ENCODE data around the gene SDF2. TPM values are rescaled to one million over a fixed set of nuclear protein-coding genes. Genes with fewer than 3 reads are reported as not detected.

The SDF2 gene
- total and polyA plus RNA-seq, 12 donors: 16.8 to 54.7 (median 29.9) TPM

DNA sequence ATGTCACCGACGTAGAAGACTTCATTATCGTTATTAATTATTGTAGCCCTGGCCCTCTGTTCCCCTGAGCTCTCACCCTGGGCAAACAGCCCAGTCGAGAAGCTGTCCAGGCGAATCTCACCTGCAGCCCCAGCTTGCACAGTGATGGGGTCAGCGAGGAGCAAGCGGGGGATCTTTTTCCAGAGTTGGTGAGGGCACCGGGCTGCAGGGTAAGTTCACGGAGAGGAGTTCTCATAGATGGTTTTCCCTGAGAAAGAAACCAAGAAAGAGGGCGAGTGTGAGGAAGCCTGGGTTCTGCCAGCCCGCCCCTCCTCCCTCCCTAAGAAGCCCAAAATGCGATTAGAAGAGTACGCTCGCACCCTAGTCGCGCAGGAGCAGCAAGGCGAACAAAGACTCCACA, 63.3 kb downstream of the SDF2 start:
- intact Hi-C loops (cut with DNase I): loop anchor here in 1 of 10 donors (2.0 kb wide), 1 partner anchor 22 kb away; the partner anchor contains the start of gene ALDOC
- no peak for TF ChIP-seq CTCF (IDR thresholded peaks at IDR 0.05)
- H3K36me3 ChIP-seq: peaks cover 0 to 6% (median 0%) of the 10 kb centered on the region in 9 donors
- DNase-seq: no peak
- H3K9me3 ChIP-seq: no peaks in the 10 kb centered on the region
- H3K4me1 ChIP-seq: peaks cover 0 to 22% (median 13%) of the 10 kb centered on the region in 9 donors
- no peak for ATAC-seq
- peak overlapping the region; percentile 26 to 80 (median 67) for H3K4me3 ChIP-seq
- H3K27me3 ChIP-seq: no peaks in the 10 kb centered on the region
- H3K27ac ChIP-seq: peak overlapping the region in 5 of 10 donors; percentile 84 to 96 (median 93)
- WGBS, 2 donors: 3 to 6% methylated on average over 17 of the region's 17 CpGs

Other genes starting within 250 kb of the SDF2 start
- not detected for gene SLC13A2, start 188.3 kb downstream of the SDF2 start, total RNA-seq
- not detected for gene SLC13A2, start 188.3 kb downstream of the SDF2 start, polyA plus RNA-seq
- not detected for gene FOXN1, start 155.6 kb downstream of the SDF2 start, total RNA-seq
- not detected for gene FOXN1, start 155.6 kb downstream of the SDF2 start, polyA plus RNA-seq
- 10 to 100 TPM; 10.6 to 23.4 (median 21.0) TPM for gene UNC119, start 109.3 kb downstream of the SDF2 start, total RNA-seq
- 10 to 100 TPM; 18.0 to 23.8 TPM for gene UNC119, start 109.3 kb downstream of the SDF2 start, polyA plus RNA-seq
- 10 to 100 TPM; 44.6 to 69.3 (median 49.6) TPM for gene PIGS, start 90.4 kb downstream of the SDF2 start, total RNA-seq
- gene PIGS, start 90.4 kb downstream of the SDF2 start, polyA plus RNA-seq: 10 to 100 TPM in 1 of 2 donors, 1 to 10 TPM in 1; 9.0 to 44.9 TPM
- gene ALDOC, start 85.0 kb downstream of the SDF2 start, total RNA-seq: 100 to 1,000 TPM; 196 to 416 (median 291) TPM
- 100 to 1,000 TPM; 122 to 156 TPM for gene ALDOC, start 85.0 kb downstream of the SDF2 start, polyA plus RNA-seq
- gene SPAG5, start 62.9 kb downstream of the SDF2 start, total RNA-seq: 1 to 10 TPM in 7 of 10 donors, under 1 TPM in 3; 0.55 to 6.5 (median 1.2) TPM
- 1 to 10 TPM in 1 of 2 donors, under 1 TPM in 1; 0.86 to 1.6 TPM for gene SPAG5, start 62.9 kb downstream of the SDF2 start, polyA plus RNA-seq
- gene RSKR, start 47.7 kb downstream of the SDF2 start, total RNA-seq: 1 to 10 TPM; 2.1 to 6.4 (median 4.1) TPM
- 1 to 10 TPM; 3.0 to 8.7 TPM for gene RSKR, start 47.7 kb downstream of the SDF2 start, polyA plus RNA-seq
- 100 to 1,000 TPM in 1 of 10 donors, 10 to 100 TPM in 9; 61.6 to 110 (median 69.0) TPM for gene BLTP2, start 16.7 kb downstream of the SDF2 start, total RNA-seq
- 10 to 100 TPM; 15.6 to 20.4 TPM for gene BLTP2, start 16.7 kb downstream of the SDF2 start, polyA plus RNA-seq
- 10 to 100 TPM; 44.1 to 54.1 (median 50.5) TPM for gene SUPT6H, start 299 bp upstream of the SDF2 start, total RNA-seq
- gene SUPT6H, start 299 bp upstream of the SDF2 start, polyA plus RNA-seq: 10 to 100 TPM; 19.3 to 34.2 TPM
- 1 to 10 TPM in 9 of 10 donors, under 1 TPM in 1; 0.76 to 2.1 (median 1.3) TPM for gene PROCA1, start 50.0 kb upstream of the SDF2 start, total RNA-seq
- 1 to 10 TPM in 1 of 2 donors, under 1 TPM in 1; 0.74 to 4.9 TPM for gene PROCA1, start 50.0 kb upstream of the SDF2 start, polyA plus RNA-seq
- 10 to 100 TPM in 7 of 10 donors, 1 to 10 TPM in 3; 7.0 to 25.0 (median 10.4) TPM for gene RAB34, start 56.0 kb upstream of the SDF2 start, total RNA-seq
- 10 to 100 TPM; 25.2 to 37.3 TPM for gene RAB34, start 56.0 kb upstream of the SDF2 start, polyA plus RNA-seq
- 100 to 1,000 TPM; 807 to 986 (median 861) TPM for gene RPL23A, start 58.1 kb upstream of the SDF2 start, total RNA-seq
- gene RPL23A, start 58.1 kb upstream of the SDF2 start, polyA plus RNA-seq: 1,000 to 10,000 TPM in 1 of 2 donors, 100 to 1,000 TPM in 1; 300 to 1,566 TPM
- gene TLCD1, start 64.3 kb upstream of the SDF2 start, total RNA-seq: 1 to 10 TPM in 4 of 10 donors, under 1 TPM in 6; 0.36 to 1.8 (median 0.89) TPM
- gene TLCD1, start 64.3 kb upstream of the SDF2 start, polyA plus RNA-seq: 1 to 10 TPM; 3.4 to 9.3 TPM
- 1 to 10 TPM in 4 of 10 donors, under 1 TPM in 6; 0.38 to 2.8 (median 0.82) TPM for gene NEK8, start 66.9 kb upstream of the SDF2 start, total RNA-seq
- gene NEK8, start 66.9 kb upstream of the SDF2 start, polyA plus RNA-seq: 1 to 10 TPM; 1.1 to 1.8 TPM
- 1 to 10 TPM; 1.3 to 6.4 (median 3.8) TPM for gene TRAF4, start 82.1 kb upstream of the SDF2 start, total RNA-seq
- gene TRAF4, start 82.1 kb upstream of the SDF2 start, polyA plus RNA-seq: 1 to 10 TPM; 2.8 to 3.8 TPM
- 10 to 100 TPM; 13.2 to 19.4 (median 16.0) TPM for gene FAM222B, start 180.9 kb upstream of the SDF2 start, total RNA-seq
- gene FAM222B, start 180.9 kb upstream of the SDF2 start, polyA plus RNA-seq: 10 to 100 TPM in 1 of 2 donors, 1 to 10 TPM in 1; 8.7 to 13.2 TPM
- gene ERAL1, start 193.1 kb upstream of the SDF2 start, total RNA-seq: 10 to 100 TPM; 34.2 to 41.6 (median 39.2) TPM
- gene ERAL1, start 193.1 kb upstream of the SDF2 start, polyA plus RNA-seq: 10 to 100 TPM; 32.3 to 48.2 TPM
- 100 to 1,000 TPM in 3 of 10 donors, 10 to 100 TPM in 7; 82.8 to 159 (median 90.7) TPM for gene FLOT2, start 235.8 kb upstream of the SDF2 start, total RNA-seq
- gene FLOT2, start 235.8 kb upstream of the SDF2 start, polyA plus RNA-seq: 10 to 100 TPM; 38.3 to 51.6 TPM
- gene DHRS13, start 241.2 kb upstream of the SDF2 start, total RNA-seq: 1 to 10 TPM; 1.1 to 5.6 (median 2.2) TPM
- 1 to 10 TPM; 5.4 to 5.5 TPM for gene DHRS13, start 241.2 kb upstream of the SDF2 start, polyA plus RNA-seq